Sigmoid colon (tissue), 4 donors: ENCODE data around the gene NOS3.

Experiments used
- CTCF ChIP-seq, 4 experiments: fragments of 450-650 bp in 3 of 4; fragments of 200-600 bp in 1 of 4; IDR thresholded peaks; one replicate each; pipeline ENCODE4 v1.5.1; 2016 to 2019; ENCODE audit warnings: antibody characterized with exemption in 4 of 4, mild to moderate bottlenecking in 3 of 4, moderate library complexity in 2 of 4
- EP300 ChIP-seq, 4 donors: sonication (generic); formaldehyde crosslinking; IDR thresholded peaks; one replicate each; pipeline ENCODE4 v1.6.1; 2017; ENCODE audit warnings: antibody characterized with exemption in 4 of 4
- POLR2AphosphoS5 ChIP-seq, 4 donors: sonication (generic); formaldehyde crosslinking; IDR thresholded peaks; one replicate each; pipeline ENCODE4 v1.6.1; 2017; ENCODE audit warnings: antibody characterized with exemption in 4 of 4

- TF ChIP-seq CTCF (IDR thresholded peaks at IDR 0.05) (no peak), POLR2AphosphoS5 (IDR thresholded peaks at IDR 0.05) (no peak), EP300 (IDR thresholded peaks at IDR 0.05) (no peak)
These were observed 18.1 kb upstream of the NOS3 start for GRCh38 chr7:150972741-150973140.
